Panc1 (cell line): ENCODE measurements around the gene FBXL17. TPM values are rescaled to one million over a fixed set of nuclear protein-coding genes. Genes with fewer than 3 reads are reported as not detected.

Experiments
- ATAC-seq: fragments of 200-7000 bp; cut with Tn5 transposase; 2 replicates; pipeline ENCODE4 v1.9.1; 2020; ENCODE audit warnings: mild to moderate bottlenecking, moderate library complexity
- BruUV-seq: library from RNA; stranded (reverse); fragments of 400-500 nt; replicated peaks from 2 replicates; lab custom pipeline; 2021; lab: Mats Ljungman, UMichigan
- CTCF ChIA-PET: fragments of 300-600 bp; sonication (Branson Sonifier 250); formaldehyde crosslinking; loops from one replicate; lab custom pipeline; 2022; ENCODE audit warnings: antibody characterized with exemption; lab: Charles Lee
- POLR2A ChIA-PET: fragments of 300-600 bp; sonication (Branson Sonifier 250); formaldehyde crosslinking; loops from one replicate; lab custom pipeline; 2022; ENCODE audit warnings: antibody characterized with exemption; lab: Charles Lee
- DNase-seq: peaks from one replicate; pipeline ENCODE4 v3.0.0-alpha.2; 2010; ENCODE audit warnings: low read depth, low spot score
- H3K27ac ChIP-seq: 2 replicates; pipeline ENCODE4 v1.5.1; 2011; ENCODE audit warnings: mild to moderate bottlenecking, low read length, inconsistent platforms
- H3K27me3 ChIP-seq: fragments of 200-500 bp; sonication (Bioruptor generic); 2 replicates; pipeline ENCODE4 v1.6.0; 2014; ENCODE audit warnings: low read length, inconsistent platforms; ENCODE audit not compliant: control insufficient read depth, insufficient read depth
- H3K36me3 ChIP-seq: fragments of 200-500 bp; sonication (Bioruptor generic); 2 replicates; pipeline ENCODE4 v1.5.1; 2014; ENCODE audit warnings: inconsistent platforms, mild to moderate bottlenecking, low read length, moderate library complexity; ENCODE audit not compliant: control insufficient read depth, insufficient read depth
- H3K4me1 ChIP-seq: 2 replicates; pipeline ENCODE4 v1.5.1; 2011; ENCODE audit warnings: inconsistent platforms, mild to moderate bottlenecking, low read length, moderate library complexity; ENCODE audit not compliant: control insufficient read depth, insufficient read depth
- H3K4me3 ChIP-seq, 2 experiments: 2 replicates each; pipeline ENCODE4 v1.5.1; 2011 to 2012; ENCODE audit warnings: low read depth in 2 of 2, low read length in 2 of 2, mild to moderate bottlenecking in 2 of 2, inconsistent platforms in 1 of 2, moderate library complexity in 1 of 2
- H3K9me3 ChIP-seq: fragments of 200-500 bp; sonication (Bioruptor generic); 2 replicates; pipeline ENCODE4 v1.5.1; 2014; ENCODE audit warnings: low read depth, mild to moderate bottlenecking, inconsistent platforms, low read length, moderate library complexity; ENCODE audit not compliant: control insufficient read depth, insufficient read depth
- CTCF ChIP-seq: fragments of 450-650 bp; IDR thresholded peaks from 2 replicates; pipeline ENCODE4 v1.5.1; 2017; ENCODE audit warnings: mild to moderate bottlenecking
- POLR2AphosphoS5 ChIP-seq: IDR thresholded peaks from 2 replicates; pipeline ENCODE4 v1.6.1; 2012; ENCODE audit warnings: mild to moderate bottlenecking, low read depth, low read length, moderate library complexity
- REST ChIP-seq, 2 experiments: IDR thresholded peaks; 2 replicates each; pipeline ENCODE4 v1.6.1; 2011 to 2012; ENCODE audit warnings: low read depth in 2 of 2, control low read depth in 1 of 2, low read length in 1 of 2, mild to moderate bottlenecking in 1 of 2, moderate library complexity in 1 of 2; ENCODE audit not compliant: insufficient read depth in 1 of 2
- SIN3A ChIP-seq: IDR thresholded peaks from 2 replicates; pipeline ENCODE4 v1.6.1; 2012; ENCODE audit warnings: low read depth, mild to moderate bottlenecking, low read length, moderate library complexity, borderline replicate concordance; ENCODE audit not compliant: insufficient read depth
- TCF7L2 ChIP-seq: IDR thresholded peaks from 2 replicates; pipeline ENCODE4 v1.6.1; 2011; ENCODE audit warnings: mild to moderate bottlenecking, low read depth, low read length, inconsistent platforms
- in situ Hi-C: cut with HindIII; loops from 2 replicates; pipeline ENCODE4 v1.10.0; 2016; ENCODE audit warnings: low sequenced_read_pairs, low pct_unique_long_range_greater_than_20kb
- intact Hi-C: fragments of 100-400 bp; cut with micrococcal nuclease; formaldehyde crosslinking; loops from one replicate; pipeline ENCODE4 v1.10.0; 2022; ENCODE audit not compliant: unreplicated experiment
- total RNA-seq: library from RNA; stranded (reverse); gene quantifications from one replicate; pipeline ENCODE4 v1.2.1, GENCODE V29; 2021; ENCODE audit not compliant: unreplicated experiment

The FBXL17 gene
- total RNA-seq, 1 experiment from 2014 or later, result 17.4 TPM

- CTCF ChIA-PET, result no interaction called here
- no peak for TF ChIP-seq TCF7L2
- no peak for TF ChIP-seq REST (IDR thresholded peaks at IDR 0.05; ENCODE audit: insufficient read depth in 1 of 2, low read depth in 2 of 2, low read length in 1 of 2)
- no peak for TF ChIP-seq CTCF
- TF ChIP-seq SIN3A, result no peak
- TF ChIP-seq POLR2AphosphoS5, result no peak
- Histone ChIP-seq H3K4me3 (no peak overlapping the region), H3K9me3 (no peaks in the 10 kb centered on the region), H3K4me1 (no peaks in the 10 kb centered on the region), H3K36me3 (no peaks in the 10 kb centered on the region), H3K27ac (no peak overlapping the region), H3K27me3 (no peaks in the 10 kb centered on the region)
- in situ Hi-C loops (no loop called here), intact Hi-C loops (no loop called here)
- ATAC-seq, result no peak
- DNase-seq, result no peak
- POLR2A ChIA-PET, result no interaction called here
- no TSS peak for BruUV-seq
These were observed 334.8 kb downstream of the FBXL17 start for GRCh38 chr5:108046955-108047670.

GRCh38 chr5:108036482-108036881, 345.4 kb downstream of the FBXL17 start:
- TF ChIP-seq CTCF (no peak), REST (IDR thresholded peaks at IDR 0.05; ENCODE audit: insufficient read depth in 1 of 2, low read depth in 2 of 2, low read length in 1 of 2) (no peak), SIN3A (no peak), POLR2AphosphoS5 (no peak), TCF7L2 (no peak)
- Histone ChIP-seq H3K27me3 (no peaks in the 10 kb centered on the region), H3K9me3 (no peaks in the 10 kb centered on the region), H3K36me3 (no peaks in the 10 kb centered on the region), H3K4me3 (no peak overlapping the region), H3K27ac (no peak overlapping the region), H3K4me1 (no peaks in the 10 kb centered on the region)
- ChIA-PET POLR2A (no interaction called here), CTCF (no interaction called here)
- BruUV-seq, result no TSS peak
- ATAC-seq, result no peak
- in situ Hi-C loops (no loop called here), intact Hi-C loops (no loop called here)
- no peak for DNase-seq
